HG02973 (cell line): ENCODE data around the gene JPH4.

Experiments
- ATAC-seq: cut with Tn5 transposase; IDR thresholded peaks from one replicate; pipeline ENCODE4 v1.9.1; 2021; ENCODE audit warnings: moderate library complexity; ENCODE audit not compliant: unreplicated experiment

JPH4 gene

DNA sequence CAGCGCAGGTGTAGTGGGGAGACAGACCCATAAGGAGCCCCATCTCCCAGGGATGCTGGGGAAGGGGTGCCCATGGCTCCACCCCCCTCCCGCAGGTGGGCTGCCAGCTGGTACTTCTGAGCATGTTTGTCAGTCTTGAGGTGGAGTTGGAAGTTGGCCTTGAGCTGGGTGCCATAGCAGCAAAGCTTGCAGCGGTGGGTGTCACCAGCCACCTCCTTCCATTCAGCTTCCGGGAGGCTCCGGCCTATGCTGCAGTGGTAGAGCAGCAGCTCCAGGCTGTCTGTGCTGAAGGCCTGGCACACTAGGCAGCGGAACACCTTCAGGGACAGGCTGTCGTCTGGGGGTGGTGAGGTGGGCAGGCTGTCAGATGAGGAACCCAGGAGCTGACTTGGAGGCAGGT is 45.9 kb downstream of the JPH4 start:
- ATAC-seq = no peak

DNA sequence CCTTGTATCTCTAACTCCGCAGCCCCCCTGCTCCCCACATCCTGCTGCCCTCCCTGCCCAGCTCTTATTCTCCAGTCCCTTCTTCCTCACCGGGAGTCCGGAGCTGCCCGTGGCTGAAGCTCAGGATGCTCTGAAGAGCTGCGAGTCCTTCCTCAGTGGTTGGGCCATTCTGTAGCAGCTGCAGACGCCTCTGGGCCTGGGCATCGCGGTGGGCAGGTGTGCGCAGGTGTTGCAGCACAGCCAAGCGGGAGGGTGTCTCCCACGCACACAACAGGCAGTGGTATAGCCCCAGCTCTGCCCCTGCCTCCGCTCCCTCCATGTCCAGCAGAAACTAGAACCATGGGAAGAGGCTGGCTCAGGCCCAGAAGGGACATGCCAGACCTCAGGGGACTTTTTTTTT is 47.2 kb downstream of the JPH4 start:
- no peak for ATAC-seq

DNA sequence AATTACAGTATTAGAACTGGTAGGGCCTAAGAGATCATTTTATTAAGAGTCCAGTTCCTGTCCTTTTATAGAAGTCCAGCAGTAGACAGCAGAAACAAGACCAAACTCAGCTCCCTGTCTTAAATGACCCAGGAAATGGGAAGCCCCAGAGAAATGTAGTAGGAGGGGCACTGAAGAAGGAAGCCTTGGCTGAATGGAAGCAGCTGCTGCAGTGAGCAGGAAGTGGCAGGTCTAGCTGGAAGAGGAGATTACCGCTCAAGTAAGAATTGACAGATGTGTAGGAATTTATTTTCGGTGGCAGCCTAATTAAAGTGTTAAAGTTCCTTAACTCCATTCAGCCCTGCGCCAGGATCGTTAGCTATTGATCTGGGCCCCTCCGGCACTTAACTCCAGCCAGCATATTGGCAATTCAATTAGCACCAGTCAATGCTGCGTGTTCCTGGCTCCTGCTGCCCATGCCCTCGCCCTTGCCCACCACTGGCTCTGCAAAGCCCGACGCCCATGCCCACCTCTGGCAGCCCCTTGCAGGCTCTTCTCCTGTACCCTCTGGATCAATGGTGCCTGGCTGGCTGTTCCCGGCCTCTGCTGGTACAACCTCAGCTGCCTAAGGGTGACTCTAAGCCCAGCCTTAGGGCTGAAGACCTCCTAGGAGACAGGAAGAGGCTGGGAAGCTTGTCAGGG is 48.1 kb downstream of the JPH4 start:
- ATAC-seq = no peak

DNA sequence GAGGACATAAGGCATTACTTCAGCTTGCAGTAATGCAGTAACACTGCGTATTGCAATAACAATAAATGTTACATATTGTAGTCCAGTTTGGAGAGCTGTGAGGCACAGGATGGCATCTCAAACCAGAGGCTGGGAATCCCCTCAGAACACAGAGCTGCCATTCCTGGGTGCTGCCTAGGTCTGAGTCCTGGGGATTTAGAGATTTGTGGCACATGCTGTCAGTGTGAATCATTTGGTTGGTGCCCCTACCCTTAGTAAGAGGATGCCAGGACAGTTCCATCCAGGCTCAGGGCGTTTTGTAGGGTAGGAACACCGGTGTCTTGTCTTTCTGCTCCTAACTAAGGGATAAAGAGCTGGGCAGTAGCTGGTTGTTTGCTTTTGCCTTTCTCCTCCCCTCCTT is 49.6 kb downstream of the JPH4 start:
- no peak for ATAC-seq

DNA sequence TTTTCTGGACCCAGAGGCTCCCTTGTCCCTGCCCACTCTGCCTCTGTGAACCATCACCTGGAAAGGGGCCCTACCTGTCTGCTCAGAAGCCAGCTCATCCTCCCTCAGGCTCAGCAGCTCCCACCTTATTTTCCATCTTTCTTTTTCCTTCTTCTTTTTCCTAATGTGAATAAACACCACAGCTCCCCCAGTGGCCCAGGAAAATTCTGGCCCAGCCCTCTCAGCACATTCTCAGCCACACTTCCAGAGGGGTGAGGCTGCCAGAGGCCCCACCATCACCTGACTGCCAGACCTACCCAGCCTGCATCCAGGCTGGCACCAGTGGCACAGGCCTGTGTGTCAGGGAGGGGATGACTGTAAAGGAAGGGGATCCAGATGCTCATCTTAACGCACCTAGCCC is 50.0 kb downstream of the JPH4 start:
- ATAC-seq = no peak

DNA sequence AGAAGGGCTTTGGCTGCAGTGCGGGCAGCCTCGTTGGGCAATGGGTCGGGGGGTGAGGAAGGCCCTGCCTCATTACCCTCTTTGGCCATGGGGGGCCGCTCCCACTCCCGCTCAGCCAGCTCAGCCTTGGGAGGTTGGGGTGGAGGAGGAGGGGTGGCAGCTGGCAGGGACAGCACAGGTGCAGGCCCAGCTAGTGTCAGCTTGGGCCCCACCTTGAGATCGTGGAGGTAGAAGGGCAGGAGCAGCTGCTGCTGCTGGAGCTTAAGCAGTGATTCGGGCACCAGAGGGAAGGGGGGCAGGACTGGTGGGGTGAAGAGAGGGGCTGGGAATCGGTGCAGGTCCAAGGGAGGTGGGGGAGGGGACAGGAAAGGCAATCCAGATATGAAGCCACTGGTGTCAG is 53.0 kb downstream of the JPH4 start:
- no peak for ATAC-seq

DNA sequence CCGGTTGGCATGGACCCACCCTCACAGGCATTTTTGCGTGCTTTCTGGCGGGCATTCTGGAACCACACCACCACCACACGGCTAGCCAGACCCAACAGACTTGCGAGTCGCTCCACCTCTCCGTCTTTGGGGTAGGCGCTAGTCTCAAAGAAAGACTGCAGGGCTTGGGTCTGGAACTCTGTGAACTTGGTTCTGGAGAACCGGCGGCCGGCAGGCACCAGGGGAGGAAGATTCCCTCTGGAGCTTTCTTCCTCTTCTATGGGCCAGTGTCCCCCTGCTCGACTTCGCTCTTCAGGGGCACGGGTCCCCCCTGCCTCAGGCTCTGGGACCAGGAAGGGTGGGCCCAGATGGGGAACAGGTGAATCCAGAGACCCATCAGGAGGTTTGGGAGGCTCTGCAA is 53.6 kb downstream of the JPH4 start:
- ATAC-seq = no peak

DNA sequence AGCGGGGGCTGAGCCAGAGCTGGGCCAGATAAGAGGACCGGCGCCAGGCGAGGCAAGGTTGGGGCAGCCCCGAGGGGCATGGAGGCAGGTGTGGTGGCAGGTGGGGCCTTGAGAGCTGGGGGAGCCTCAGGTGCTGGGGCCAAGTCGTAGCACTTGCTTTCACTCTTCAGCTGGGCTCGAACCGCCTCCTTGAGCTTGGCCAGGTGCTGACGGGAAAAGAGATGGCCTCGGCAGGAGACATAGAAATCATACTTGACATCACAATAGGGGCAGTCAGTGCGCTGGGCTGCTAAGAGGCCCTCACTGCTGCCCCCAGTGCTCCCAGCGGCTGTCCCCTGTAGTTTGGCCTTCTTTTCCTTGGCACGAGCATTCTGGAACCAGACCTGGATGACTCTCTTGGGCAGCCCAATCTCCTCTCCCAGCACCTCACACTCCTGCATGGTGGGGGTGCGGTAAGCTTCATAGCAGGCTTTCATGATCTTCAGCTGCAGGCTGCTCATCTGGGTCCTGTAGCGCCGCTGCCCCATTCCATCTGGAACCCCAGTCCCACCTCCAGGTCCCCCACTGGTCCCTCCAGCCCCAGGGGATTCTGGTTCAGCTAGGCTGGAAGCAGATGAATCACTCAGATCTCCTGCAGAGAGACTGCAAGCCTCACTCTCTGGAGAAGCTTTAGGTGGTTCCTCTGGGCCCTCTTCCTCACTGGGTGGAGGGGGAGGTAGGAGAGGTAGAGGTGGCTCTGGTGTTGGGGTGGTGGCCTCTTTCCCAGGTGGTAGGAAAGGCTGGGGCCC is 55.2 kb downstream of the JPH4 start:
- ATAC-seq = no peak

DNA sequence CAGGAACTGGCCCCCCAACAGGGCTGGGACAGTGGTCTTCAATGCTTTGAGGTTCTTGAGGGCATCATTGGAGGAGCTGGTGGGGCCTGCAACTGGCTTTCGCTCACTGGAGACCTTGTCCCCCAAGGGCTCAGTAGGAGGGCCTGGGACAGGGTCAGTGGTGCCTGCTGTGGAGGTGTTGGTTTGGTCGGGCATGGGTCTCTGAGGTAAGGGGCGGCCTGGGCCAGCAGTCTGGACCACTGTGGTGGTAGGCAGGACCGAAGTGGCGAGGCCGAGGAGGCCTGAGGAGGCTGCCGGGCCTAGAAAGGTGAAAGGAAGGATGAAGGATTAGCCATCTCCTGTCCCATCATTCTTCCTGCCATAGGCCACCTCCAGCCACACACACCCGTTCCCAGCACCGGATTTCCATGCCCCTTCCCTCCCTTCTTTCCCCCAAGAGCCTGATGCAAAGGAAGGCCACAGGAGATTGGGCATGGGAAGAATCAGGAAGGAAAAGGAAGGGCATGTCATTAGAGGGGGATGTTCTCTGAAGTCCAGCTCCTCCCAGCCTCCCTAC is 55.9 kb downstream of the JPH4 start:
- ATAC-seq = no peak

DNA sequence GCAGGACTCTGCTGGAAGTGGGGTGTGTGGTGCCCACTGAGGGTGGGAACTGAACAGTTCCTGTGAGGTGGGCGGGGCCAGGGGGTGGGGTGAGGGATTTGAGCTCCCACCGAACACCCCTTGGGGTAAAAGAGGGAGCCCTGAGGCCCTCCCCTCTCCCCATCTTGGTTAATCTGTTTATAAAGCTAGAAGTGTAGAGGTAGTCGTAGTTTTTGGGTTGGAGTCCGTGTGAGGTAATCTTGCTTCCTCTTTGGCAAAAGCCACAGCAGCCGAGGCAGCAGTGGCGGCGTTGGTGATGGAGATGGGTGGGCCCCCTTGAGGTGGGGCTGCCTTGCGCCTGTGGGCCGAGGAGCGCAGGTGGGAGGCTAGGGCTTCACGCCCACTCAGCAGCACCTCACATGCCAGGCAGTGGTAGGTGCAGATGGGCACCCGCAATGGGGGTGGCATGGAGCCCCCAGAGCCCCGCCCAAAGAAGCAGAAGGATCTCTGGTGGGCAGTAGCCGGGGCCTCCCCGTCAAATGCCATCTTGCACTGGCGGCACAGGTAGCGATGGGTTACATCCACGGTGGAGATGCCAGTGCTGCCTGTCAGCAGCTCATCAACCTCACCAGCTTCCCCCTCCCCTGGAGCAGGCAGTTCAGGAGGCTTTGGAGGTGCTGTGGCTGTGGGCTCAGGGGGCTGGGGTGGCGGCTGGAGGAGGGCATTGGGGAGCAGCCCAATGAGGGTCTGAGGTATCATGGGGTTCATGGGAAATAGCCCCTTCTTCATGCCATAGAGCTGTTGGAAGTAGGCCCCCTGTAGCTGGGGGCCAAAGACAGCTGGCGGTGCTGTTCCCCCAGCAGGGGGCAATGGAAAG is 56.6 kb downstream of the JPH4 start:
- no peak for ATAC-seq

DNA sequence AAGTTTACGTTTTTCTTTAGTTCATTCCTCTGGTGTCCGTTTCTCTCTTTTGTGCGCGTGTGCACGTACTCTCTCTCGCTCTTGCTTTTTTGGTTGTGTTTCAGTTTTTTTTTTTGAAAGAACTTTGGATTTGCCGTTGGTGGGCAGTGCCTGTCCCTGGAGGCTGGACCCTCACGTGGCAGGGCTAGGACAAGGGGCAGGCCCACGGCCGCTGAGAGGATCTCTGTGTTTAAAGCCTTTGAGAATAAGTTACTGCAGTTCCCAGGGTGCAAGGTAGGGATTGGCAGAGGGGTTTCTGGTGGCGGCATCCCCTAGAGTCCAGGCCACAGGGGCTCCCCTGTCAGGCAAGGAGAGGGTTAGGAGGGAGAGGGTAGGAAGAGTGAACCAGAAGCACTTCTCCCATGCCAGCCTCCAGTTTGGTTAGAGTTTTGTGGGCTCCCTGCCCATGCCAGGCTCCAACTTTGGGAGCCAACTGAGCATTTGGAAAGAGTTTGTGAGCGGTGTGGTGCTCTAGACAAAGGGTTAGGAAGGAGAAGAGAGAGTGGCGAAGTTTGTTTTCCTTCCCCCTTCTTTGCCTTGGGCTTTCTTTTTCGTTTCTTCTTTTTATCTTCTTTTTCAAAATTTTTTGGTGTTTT is 57.6 kb downstream of the JPH4 start:
- no peak for ATAC-seq

DNA sequence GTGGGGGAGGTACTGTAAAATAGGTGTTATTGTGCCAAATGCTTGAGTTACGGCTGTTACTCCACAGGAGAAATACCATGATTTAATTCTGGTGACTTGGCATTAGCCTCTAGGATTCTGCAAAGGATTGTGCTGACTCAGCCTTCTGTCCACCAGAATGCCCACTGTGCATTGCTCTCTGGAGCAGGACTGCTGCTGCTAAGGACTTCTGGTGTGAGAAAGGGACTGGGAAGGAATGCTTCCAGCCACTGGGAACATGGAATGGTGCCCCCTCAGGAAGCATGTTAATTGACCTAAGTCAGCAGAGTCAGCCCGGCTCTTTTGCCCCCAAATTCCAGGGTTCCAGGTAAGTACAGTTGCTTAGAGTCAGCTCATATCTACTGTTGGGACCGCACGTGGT is 59.9 kb downstream of the JPH4 start:
- ATAC-seq = no peak
